Mesendoderm (in vitro differentiated cells): ENCODE results near the gene CAMK2G.
A peak's percentile ranks its signal among the peaks of the same experiment; 100 is the strongest.

Experiments used
- DNase-seq: peaks from one replicate; pipeline ENCODE4 v3.0.0; 2013
- H2AK5ac ChIP-seq: 2 replicates; pipeline ENCODE4 v1.6.1; 2013; ENCODE audit warnings: low read length, inconsistent platforms
- H2BK120ac ChIP-seq: 2 replicates; pipeline ENCODE4 v1.6.1; 2013; ENCODE audit warnings: low read depth, mild to moderate bottlenecking, low read length, moderate library complexity, mixed read lengths
- H2BK15ac ChIP-seq: replicated peaks from 2 replicates; pipeline ENCODE4 v1.6.1; 2013; ENCODE audit warnings: low read depth, mild to moderate bottlenecking, moderate library complexity
- H2BK5ac ChIP-seq: 2 replicates; pipeline ENCODE4 v1.6.1; 2013; ENCODE audit warnings: low read length, inconsistent platforms
- H3K18ac ChIP-seq: 2 replicates; pipeline ENCODE4 v1.6.1; 2013; ENCODE audit warnings: mild to moderate bottlenecking, low read length, mixed read lengths
- H3K23ac ChIP-seq: one replicate; pipeline ENCODE4 v1.6.1; 2013; ENCODE audit warnings: low read length
- H3K27ac ChIP-seq: 2 replicates; pipeline ENCODE4 v1.5.1; 2013; ENCODE audit warnings: low read depth, mild to moderate bottlenecking, inconsistent platforms, low read length, moderate library complexity
- H3K27me3 ChIP-seq: 2 replicates; pipeline ENCODE4 v1.6.1; 2013; ENCODE audit warnings: low read length, control low read depth, mild to moderate bottlenecking, inconsistent platforms; ENCODE audit not compliant: insufficient read depth, poor library complexity
- H3K36me3 ChIP-seq: 2 replicates; pipeline ENCODE4 v1.6.1; 2013; ENCODE audit warnings: low read length, inconsistent platforms; ENCODE audit not compliant: control insufficient read depth, insufficient read depth
- H3K4ac ChIP-seq: one replicate; pipeline ENCODE4 v1.6.1; 2013; ENCODE audit warnings: low read depth, mild to moderate bottlenecking, low read length, moderate library complexity
- H3K4me1 ChIP-seq: 2 replicates; pipeline ENCODE4 v1.6.1; 2013; ENCODE audit warnings: low read depth, low read length, inconsistent platforms; ENCODE audit not compliant: control insufficient read depth
- H3K4me2 ChIP-seq: 2 replicates; pipeline ENCODE4 v1.6.1; 2013; ENCODE audit warnings: low read length
- H3K4me3 ChIP-seq: 2 replicates; pipeline ENCODE4 v1.5.1; 2013; ENCODE audit warnings: mild to moderate bottlenecking, low read length
- H3K56ac ChIP-seq: one replicate; pipeline ENCODE4 v1.6.1; 2013; ENCODE audit warnings: low read length
- H3K79me1 ChIP-seq: 2 replicates; pipeline ENCODE4 v1.6.1; 2013; ENCODE audit warnings: low read length, inconsistent platforms
- H3K79me2 ChIP-seq: 2 replicates; pipeline ENCODE4 v1.6.1; 2013; ENCODE audit warnings: mild to moderate bottlenecking, low read length; ENCODE audit not compliant: control insufficient read depth, insufficient read depth
- H3K9ac ChIP-seq: 2 replicates; pipeline ENCODE4 v1.6.1; 2013; ENCODE audit warnings: low read length, inconsistent platforms
- H4K5ac ChIP-seq: one replicate; pipeline ENCODE4 v1.6.1; 2013; ENCODE audit warnings: low read length
- H4K8ac ChIP-seq: one replicate; pipeline ENCODE4 v1.6.1; 2013; ENCODE audit warnings: low read depth, mild to moderate bottlenecking, control low read depth, low read length, moderate library complexity
- WGBS: extraction: QIAGEN DNeasy Blood & Tissue Kit; methylation state at CpG from one replicate; pipeline ENCODE4 v1.1.7; 2013; ENCODE audit warnings: low lambda C conversion rate, missing lambda C conversion rate; ENCODE audit not compliant: insufficient coverage; ENCODE audit errors: extremely low coverage; 5-methylcytosine and 5-hydroxymethylcytosine counted together

Gene CAMK2G

GRCh38 chr10:73857446-73857845 lies 16.9 kb downstream of the CAMK2G start:
- Histone ChIP-seq H3K23ac (no peak overlapping the region), H3K9ac (no peak overlapping the region), H2AK5ac (no peak overlapping the region), H2BK120ac (no peak overlapping the region), H3K27ac (no peak overlapping the region), H3K79me1 (peaks cover 6% of the 10 kb centered on the region), H3K4me2 (no peak overlapping the region), H3K27me3 (no peaks in the 10 kb centered on the region), H4K5ac (no peak overlapping the region), H2BK15ac (no peak overlapping the region), H3K4me3 (no peak overlapping the region), H3K79me2 (no peaks in the 10 kb centered on the region), H3K56ac (no peak overlapping the region), H2BK5ac (no peak overlapping the region), H3K4me1 (no peaks in the 10 kb centered on the region), H3K36me3 (peaks cover 2% of the 10 kb centered on the region), H3K4ac (no peak overlapping the region), H3K18ac (no peak overlapping the region), H4K8ac (no peak overlapping the region)
- no peak for DNase-seq
- no CpG with 5 or more reads among the region's 10 CpGs for WGBS

DNA sequence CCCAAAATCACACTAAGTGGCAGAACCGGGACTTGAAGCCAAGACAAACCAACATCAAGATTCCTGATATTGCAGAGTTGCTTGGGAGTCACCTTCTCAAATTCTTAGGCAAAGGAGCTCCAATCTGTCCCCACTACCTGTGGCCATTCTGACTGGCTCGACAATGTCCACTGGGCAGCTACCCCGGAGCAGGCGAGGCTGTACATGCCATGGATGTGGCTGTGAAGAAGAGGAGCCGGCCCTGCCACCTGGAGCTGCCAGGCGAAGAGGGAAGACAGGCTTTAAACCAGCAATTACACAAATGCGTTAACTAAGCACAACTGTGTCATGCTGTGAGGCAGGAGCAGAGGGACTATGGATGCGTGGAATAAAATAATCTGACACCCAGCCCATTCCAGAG lies 18.1 kb downstream of the CAMK2G start:
- no peaks in the 10 kb centered on the region for H3K79me2 ChIP-seq
- no peak overlapping the region for H4K5ac ChIP-seq
- no peak overlapping the region for H2BK120ac ChIP-seq
- H2BK15ac ChIP-seq: no peak overlapping the region
- no peak overlapping the region for H3K56ac ChIP-seq
- no peak overlapping the region for H3K18ac ChIP-seq
- H3K4me3 ChIP-seq: no peak overlapping the region
- no peaks in the 10 kb centered on the region for H3K27me3 ChIP-seq
- no CpG with 5 or more reads among the region's 8 CpGs for WGBS
- H3K4me1 ChIP-seq: peaks cover 2% of the 10 kb centered on the region
- H3K27ac ChIP-seq: no peak overlapping the region
- H2AK5ac ChIP-seq: no peak overlapping the region
- no peak overlapping the region for H3K9ac ChIP-seq
- H3K36me3 ChIP-seq: peaks cover 2% of the 10 kb centered on the region
- H3K79me1 ChIP-seq: peaks cover 6% of the 10 kb centered on the region
- no peak overlapping the region for H4K8ac ChIP-seq
- no peak for DNase-seq
- no peak overlapping the region for H3K4ac ChIP-seq
- H3K4me2 ChIP-seq: no peak overlapping the region
- no peak overlapping the region for H2BK5ac ChIP-seq
- H3K23ac ChIP-seq: no peak overlapping the region

GRCh38 chr10:73855413-73855812 lies 18.9 kb downstream of the CAMK2G start:
- H3K4me1 ChIP-seq: peaks cover 6% of the 10 kb centered on the region
- no peak overlapping the region for H4K8ac ChIP-seq
- H2BK15ac ChIP-seq: no peak overlapping the region
- H3K36me3 ChIP-seq: peaks cover 2% of the 10 kb centered on the region
- H3K23ac ChIP-seq: no peak overlapping the region
- H3K4me3 ChIP-seq: no peak overlapping the region
- H2BK5ac ChIP-seq: no peak overlapping the region
- no peaks in the 10 kb centered on the region for H3K79me2 ChIP-seq
- H3K79me1 ChIP-seq: peaks cover 6% of the 10 kb centered on the region
- no peak overlapping the region for H2AK5ac ChIP-seq
- WGBS: no CpG with 5 or more reads among the region's 4 CpGs
- H3K4me2 ChIP-seq: no peak overlapping the region
- H3K18ac ChIP-seq: no peak overlapping the region
- H3K9ac ChIP-seq: no peak overlapping the region
- no peak overlapping the region for H2BK120ac ChIP-seq
- H4K5ac ChIP-seq: no peak overlapping the region
- no peak for DNase-seq
- H3K4ac ChIP-seq: no peak overlapping the region
- no peak overlapping the region for H3K27ac ChIP-seq
- H3K56ac ChIP-seq: no peak overlapping the region
- no peaks in the 10 kb centered on the region for H3K27me3 ChIP-seq

DNA sequence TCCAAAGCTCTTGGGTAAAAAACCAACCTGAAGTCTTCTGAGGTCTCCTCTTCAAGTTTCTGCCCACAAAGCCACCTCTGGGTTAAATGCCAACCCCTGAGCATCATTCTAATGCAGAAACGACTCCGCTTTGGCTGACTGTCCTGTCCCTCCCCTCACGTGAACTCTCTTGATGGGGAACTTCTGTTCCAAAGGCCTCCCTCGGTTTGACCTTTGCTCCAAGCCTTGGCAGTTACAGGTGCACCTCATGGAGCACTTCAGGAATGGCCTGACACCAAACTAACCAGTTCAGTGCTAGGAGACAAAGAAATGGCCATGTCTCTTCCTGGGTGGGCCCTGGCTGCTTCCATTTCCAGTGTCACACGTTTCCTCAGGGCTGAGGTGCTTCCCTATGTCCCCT lies 20.0 kb downstream of the CAMK2G start:
- Histone ChIP-seq H3K4me2 (no peak overlapping the region), H3K79me2 (no peaks in the 10 kb centered on the region), H4K5ac (no peak overlapping the region), H4K8ac (no peak overlapping the region), H3K56ac (no peak overlapping the region), H2BK120ac (no peak overlapping the region), H2AK5ac (no peak overlapping the region), H3K36me3 (no peaks in the 10 kb centered on the region), H3K79me1 (peaks cover 6% of the 10 kb centered on the region), H3K4me1 (peaks cover 6% of the 10 kb centered on the region), H2BK5ac (no peak overlapping the region), H3K27ac (no peak overlapping the region), H2BK15ac (no peak overlapping the region), H3K18ac (no peak overlapping the region), H3K4ac (no peak overlapping the region), H3K23ac (no peak overlapping the region), H3K4me3 (no peak overlapping the region), H3K9ac (no peak overlapping the region), H3K27me3 (no peaks in the 10 kb centered on the region)
- no peak for DNase-seq
- WGBS: no CpG with 5 or more reads among the region's 5 CpGs

DNA sequence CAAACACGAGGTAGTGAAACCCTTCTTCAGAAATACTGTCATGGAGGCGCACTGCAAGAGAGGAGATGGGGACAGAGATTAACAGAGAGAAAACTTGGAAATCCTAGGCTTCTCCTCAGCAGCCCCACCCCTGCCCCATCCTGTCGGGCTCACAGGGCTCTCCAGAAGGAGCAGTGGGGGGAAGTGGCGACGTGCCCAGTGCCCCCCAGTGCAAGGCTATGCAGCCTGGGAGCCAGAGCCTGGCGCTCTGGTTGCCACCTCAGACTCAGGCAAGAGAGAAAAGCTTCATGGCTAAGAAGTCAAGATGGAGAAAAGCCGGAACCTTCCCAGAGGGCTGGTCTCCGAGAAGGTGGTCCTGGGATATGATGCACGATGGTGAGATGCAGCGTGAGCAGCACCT lies 21.2 kb downstream of the CAMK2G start:
- Histone ChIP-seq H2AK5ac (no peak overlapping the region), H3K27ac (no peak overlapping the region), H3K4ac (no peak overlapping the region), H3K27me3 (no peaks in the 10 kb centered on the region), H3K4me3 (no peak overlapping the region), H3K56ac (no peak overlapping the region), H3K4me1 (peaks cover 6% of the 10 kb centered on the region), H4K5ac (no peak overlapping the region), H2BK120ac (no peak overlapping the region), H3K23ac (no peak overlapping the region), H3K9ac (no peak overlapping the region), H3K18ac (no peak overlapping the region), H3K4me2 (no peak overlapping the region), H3K79me2 (no peaks in the 10 kb centered on the region), H3K36me3 (peaks cover 2% of the 10 kb centered on the region), H3K79me1 (peaks cover 6% of the 10 kb centered on the region), H2BK5ac (no peak overlapping the region), H4K8ac (no peak overlapping the region), H2BK15ac (no peak overlapping the region)
- DNase-seq: no peak
- no CpG with 5 or more reads among the region's 10 CpGs for WGBS

- no peak overlapping the region for H3K4me2 ChIP-seq
- WGBS: no CpG with 5 or more reads among the region's 15 CpGs
- peaks cover 7% of the 10 kb centered on the region for H3K36me3 ChIP-seq
- no peak overlapping the region for H2BK15ac ChIP-seq
- peaks cover 3% of the 10 kb centered on the region for H3K79me1 ChIP-seq
- H4K5ac ChIP-seq: no peak overlapping the region
- peak overlapping the region; percentile 25 for H3K27ac ChIP-seq
- peaks cover 6% of the 10 kb centered on the region for H3K4me1 ChIP-seq
- no peak overlapping the region for H2BK5ac ChIP-seq
- peak overlapping the region; percentile 2 for H3K18ac ChIP-seq
- no peak overlapping the region for H2BK120ac ChIP-seq
- H3K23ac ChIP-seq: no peak overlapping the region
- H3K9ac ChIP-seq: peak overlapping the region; percentile 2
- no peak overlapping the region for H4K8ac ChIP-seq
- peak overlapping the region; percentile 17 for H3K56ac ChIP-seq
- DNase-seq: peak; percentile 92
- H3K4ac ChIP-seq: no peak overlapping the region
- no peak overlapping the region for H3K4me3 ChIP-seq
- no peak overlapping the region for H2AK5ac ChIP-seq
- H3K27me3 ChIP-seq: no peaks in the 10 kb centered on the region
- no peaks in the 10 kb centered on the region for H3K79me2 ChIP-seq
Observed at GRCh38 chr10:73850863-73851461, 23.4 kb downstream of the CAMK2G start.
